Measurements from ENCODE around the gene PTPN4. TPM values are rescaled to one million over a fixed set of nuclear protein-coding genes. Genes with fewer than 3 reads are reported as not detected.

The PTPN4 gene
- total RNA-seq, 2 experiments from 2014 or later: 49.3 to 50.6 TPM

DNA sequence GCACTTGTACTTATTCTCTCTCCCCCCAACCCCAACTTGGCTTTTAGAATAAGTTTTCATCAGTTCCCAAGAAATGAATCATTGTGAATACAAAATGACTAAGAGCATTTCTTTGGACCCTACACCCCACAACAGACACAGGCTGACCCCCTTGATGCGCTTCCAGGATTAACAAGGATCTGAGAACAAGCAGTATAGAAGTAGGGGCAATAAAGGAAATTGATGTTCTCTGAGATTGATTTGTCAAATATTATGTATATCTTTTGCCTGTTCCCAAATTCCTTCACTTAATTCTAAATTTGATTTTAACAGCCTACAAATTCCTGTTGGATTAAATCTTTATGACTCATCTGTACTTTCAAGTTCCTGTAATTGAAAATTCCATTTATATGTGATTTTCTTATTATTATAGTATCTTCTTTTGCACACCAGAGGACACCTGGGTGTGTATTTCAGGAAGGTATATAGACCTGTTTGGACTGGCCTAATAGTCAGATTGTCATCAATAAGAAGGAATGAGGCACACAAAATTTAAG lies 10.2 kb upstream of the PTPN4 start:
- ChIA-PET POLR2A (no interaction called here), CTCF (ENCODE audit: unreplicated experiment) (no interaction called here)
- no TSS peak for BruUV-seq (replicated peaks)
- intact Hi-C loops (cut with micrococcal nuclease; ENCODE audit: unreplicated experiment): loop anchor here (5.0 kb wide), 1 partner anchor 358 kb away; no protein-coding TSS in a partner anchor
- no peaks in the 10 kb centered on the region for H3K36me3 ChIP-seq (ENCODE audit: insufficient read depth, low read length)
- no peak overlapping the region for H3K27ac ChIP-seq (ENCODE audit: low read depth, low read length, poor library complexity, severe bottlenecking)
- H3K9me3 ChIP-seq (ENCODE audit: low read length): no peaks in the 10 kb centered on the region
- no peaks in the 10 kb centered on the region for H3K79me2 ChIP-seq (ENCODE audit: insufficient read depth, low read depth, low read length)
- no peaks in the 10 kb centered on the region for H3K4me1 ChIP-seq (ENCODE audit: insufficient read depth, low read length, poor library complexity, severe bottlenecking)
- no peak for DNase-seq (ENCODE audit: low spot score)
- no peaks in the 10 kb centered on the region for H4K20me1 ChIP-seq (ENCODE audit: insufficient read depth, low read length)
- H3K9me2 ChIP-seq (ENCODE audit: insufficient read depth, low read length): no peaks in the 10 kb centered on the region
- H3K4me3 ChIP-seq (ENCODE audit: low read depth, low read length, poor library complexity, severe bottlenecking): no peak overlapping the region
- no peak overlapping the region for H3K4me2 ChIP-seq (ENCODE audit: low read length)
- no peak overlapping the region for H2AFZ ChIP-seq (ENCODE audit: low read length)
- TF ChIP-seq, protein P1, sequence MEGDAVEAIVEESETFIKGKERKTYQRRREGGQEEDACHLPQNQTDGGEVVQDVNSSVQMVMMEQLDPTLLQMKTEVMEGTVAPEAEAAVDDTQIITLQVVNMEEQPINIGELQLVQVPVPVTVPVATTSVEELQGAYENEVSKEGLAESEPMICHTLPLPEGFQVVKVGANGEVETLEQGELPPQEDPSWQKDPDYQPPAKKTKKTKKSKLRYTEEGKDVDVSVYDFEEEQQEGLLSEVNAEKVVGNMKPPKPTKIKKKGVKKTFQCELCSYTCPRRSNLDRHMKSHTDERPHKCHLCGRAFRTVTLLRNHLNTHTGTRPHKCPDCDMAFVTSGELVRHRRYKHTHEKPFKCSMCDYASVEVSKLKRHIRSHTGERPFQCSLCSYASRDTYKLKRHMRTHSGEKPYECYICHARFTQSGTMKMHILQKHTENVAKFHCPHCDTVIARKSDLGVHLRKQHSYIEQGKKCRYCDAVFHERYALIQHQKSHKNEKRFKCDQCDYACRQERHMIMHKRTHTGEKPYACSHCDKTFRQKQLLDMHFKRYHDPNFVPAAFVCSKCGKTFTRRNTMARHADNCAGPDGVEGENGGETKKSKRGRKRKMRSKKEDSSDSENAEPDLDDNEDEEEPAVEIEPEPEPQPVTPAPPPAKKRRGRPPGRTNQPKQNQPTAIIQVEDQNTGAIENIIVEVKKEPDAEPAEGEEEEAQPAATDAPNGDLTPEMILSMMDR (conservative IDR thresholded peaks at IDR 0.05; ENCODE audit: low read length): no peak
- TF ChIP-seq EZH2phosphoT487 (IDR thresholded peaks at IDR 0.05; ENCODE audit: borderline replicate concordance, low read depth, low read length): no peak

DNA sequence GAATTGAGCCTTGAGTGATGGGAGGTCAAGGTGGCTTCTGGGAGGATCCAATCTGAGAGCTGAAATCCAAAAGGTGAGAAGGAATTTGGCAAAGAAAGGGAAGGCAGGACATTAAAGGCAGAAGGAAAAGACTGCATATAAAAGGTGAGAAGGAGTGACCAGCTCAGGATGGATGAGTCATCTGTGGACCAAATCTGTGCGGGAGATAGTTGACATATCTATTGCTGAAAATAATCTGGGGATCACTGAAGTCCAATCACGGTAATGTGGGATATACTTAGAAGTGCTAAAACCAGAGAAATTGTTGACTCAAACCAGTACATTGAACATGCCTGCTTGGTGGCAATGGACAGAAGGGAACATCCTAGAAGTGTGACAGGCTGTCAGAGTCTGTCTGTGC lies 8.0 kb upstream of the PTPN4 start:
- POLR2A ChIA-PET: no interaction called here
- BruUV-seq (replicated peaks): no TSS peak
- no peak for DNase-seq (ENCODE audit: low spot score)

More for the DNA sequence above, 8.0 kb upstream of the PTPN4 start:
- Histone ChIP-seq H4K20me1 (ENCODE audit: insufficient read depth, low read length) (no peaks in the 10 kb centered on the region), H3K4me1 (ENCODE audit: insufficient read depth, low read length, poor library complexity, severe bottlenecking) (no peaks in the 10 kb centered on the region), H3K9me3 (ENCODE audit: low read length) (no peaks in the 10 kb centered on the region), H2AFZ (ENCODE audit: low read length) (no peak overlapping the region), H3K4me3 (ENCODE audit: low read depth, low read length, poor library complexity, severe bottlenecking) (no peak overlapping the region), H3K4me2 (ENCODE audit: low read length) (no peak overlapping the region), H3K36me3 (ENCODE audit: insufficient read depth, low read length) (no peaks in the 10 kb centered on the region), H3K27ac (ENCODE audit: low read depth, low read length, poor library complexity, severe bottlenecking) (no peak overlapping the region), H3K79me2 (ENCODE audit: insufficient read depth, low read depth, low read length) (no peaks in the 10 kb centered on the region), H3K9me2 (ENCODE audit: insufficient read depth, low read length) (no peaks in the 10 kb centered on the region)
- intact Hi-C loops (cut with micrococcal nuclease; ENCODE audit: unreplicated experiment): loop anchor here (2.0 to 5.0 kb wide), 2 partner anchors 356 to 559 kb away; no protein-coding TSS in a partner anchor
- CTCF ChIA-PET (ENCODE audit: unreplicated experiment): no interaction called here
- TF ChIP-seq EZH2phosphoT487 (IDR thresholded peaks at IDR 0.05; ENCODE audit: borderline replicate concordance, low read depth, low read length): no peak
- TF ChIP-seq, protein P1 (conservative IDR thresholded peaks at IDR 0.05; ENCODE audit: low read length): no peak

Measured in OCI-LY7 (cell line).